ENCODE data around the gene ZW10.
A peak's percentile ranks its signal among the peaks of the same experiment; 100 is the strongest.
"Not testable (repeated sequence)": the region's sequence is repeated elsewhere in the genome, so short reads cannot be mapped to it uniquely, and the experiment has no call there.

Gene ZW10, protein sequence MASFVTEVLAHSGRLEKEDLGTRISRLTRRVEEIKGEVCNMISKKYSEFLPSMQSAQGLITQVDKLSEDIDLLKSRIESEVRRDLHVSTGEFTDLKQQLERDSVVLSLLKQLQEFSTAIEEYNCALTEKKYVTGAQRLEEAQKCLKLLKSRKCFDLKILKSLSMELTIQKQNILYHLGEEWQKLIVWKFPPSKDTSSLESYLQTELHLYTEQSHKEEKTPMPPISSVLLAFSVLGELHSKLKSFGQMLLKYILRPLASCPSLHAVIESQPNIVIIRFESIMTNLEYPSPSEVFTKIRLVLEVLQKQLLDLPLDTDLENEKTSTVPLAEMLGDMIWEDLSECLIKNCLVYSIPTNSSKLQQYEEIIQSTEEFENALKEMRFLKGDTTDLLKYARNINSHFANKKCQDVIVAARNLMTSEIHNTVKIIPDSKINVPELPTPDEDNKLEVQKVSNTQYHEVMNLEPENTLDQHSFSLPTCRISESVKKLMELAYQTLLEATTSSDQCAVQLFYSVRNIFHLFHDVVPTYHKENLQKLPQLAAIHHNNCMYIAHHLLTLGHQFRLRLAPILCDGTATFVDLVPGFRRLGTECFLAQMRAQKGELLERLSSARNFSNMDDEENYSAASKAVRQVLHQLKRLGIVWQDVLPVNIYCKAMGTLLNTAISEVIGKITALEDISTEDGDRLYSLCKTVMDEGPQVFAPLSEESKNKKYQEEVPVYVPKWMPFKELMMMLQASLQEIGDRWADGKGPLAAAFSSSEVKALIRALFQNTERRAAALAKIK

DNA sequence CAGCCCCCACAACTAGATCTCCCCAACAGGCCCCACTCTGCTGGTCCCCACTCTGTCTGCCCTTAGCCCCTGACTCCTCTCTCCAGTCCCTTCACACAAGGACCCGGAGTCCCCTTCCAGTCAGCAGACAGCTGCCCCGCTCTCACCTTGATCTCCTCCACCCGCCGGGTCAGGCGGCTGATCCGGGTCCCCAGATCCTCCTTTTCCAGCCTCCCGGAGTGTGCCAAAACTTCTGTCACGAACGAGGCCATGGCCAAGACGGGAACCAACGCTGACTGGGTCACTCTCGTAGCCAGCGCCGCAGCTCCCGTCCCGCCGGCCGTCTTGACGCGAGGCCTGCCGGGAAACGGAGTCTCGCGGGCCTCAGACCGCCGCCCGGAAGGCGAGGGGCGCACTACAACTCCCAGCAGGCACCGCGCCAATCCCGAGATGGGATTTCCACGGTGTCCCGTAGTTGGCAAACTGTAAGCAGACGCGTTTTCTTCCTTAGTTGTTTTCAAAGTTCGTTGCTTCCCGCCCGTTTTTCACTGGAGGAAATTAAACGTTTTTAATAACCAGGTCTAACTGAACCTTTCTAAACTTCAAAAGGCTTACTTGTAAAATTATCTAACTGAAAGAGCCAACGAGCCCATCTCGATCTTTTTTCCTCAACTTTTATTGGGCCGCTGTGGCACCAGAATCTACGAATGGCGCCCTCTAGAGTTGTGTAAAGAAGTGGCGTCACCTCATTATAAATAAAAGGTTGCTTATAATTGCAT lies at the start of gene ZW10:
Gene ZW10 (minus strand): TSS at position 277 of the 758 bp plus-strand sequence. CDS start 26 bp downstream, at position 251.
- DNase-seq, result peak; percentile 100

DNA sequence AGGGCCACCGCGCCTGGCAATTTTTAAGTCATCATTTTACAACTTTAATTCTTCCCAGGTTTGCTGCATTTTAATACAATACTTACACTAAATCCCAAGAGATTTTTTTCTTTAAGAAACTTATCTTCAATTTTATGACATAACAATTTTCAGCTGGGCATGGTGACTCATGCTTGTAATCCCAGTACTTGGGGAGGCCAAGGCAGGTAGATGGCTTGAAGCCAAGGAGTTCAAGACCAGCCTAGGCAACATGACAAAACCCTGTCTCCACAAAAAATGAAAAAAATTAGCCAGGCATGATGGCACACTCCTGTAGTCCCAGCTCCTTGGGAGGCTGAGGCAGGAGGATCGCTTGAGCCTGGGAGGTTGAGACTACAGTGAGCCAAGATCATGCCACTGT lies 44.9 kb upstream of the ZW10 start:
- DNase-seq, result no peak

DNA sequence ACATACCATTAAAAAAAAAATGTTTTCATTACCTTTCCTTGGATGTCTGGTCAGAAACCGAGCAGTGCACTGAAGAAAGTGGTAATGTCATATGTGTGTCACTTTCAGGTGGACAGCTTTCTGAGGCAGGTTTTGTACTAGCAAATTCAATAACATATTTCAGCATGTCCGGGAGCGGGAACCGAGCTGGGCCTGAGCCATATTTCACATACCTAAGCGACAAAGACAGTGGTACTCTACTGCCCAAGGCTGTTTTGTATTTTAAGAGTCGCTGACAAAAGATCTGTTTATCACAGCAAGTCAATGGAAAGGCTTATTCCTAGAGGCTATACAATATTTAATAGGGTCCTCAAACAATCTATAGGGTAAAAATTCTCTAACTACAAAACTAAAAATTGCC lies 44.1 kb upstream of the ZW10 start:
- no peak for DNase-seq

DNA sequence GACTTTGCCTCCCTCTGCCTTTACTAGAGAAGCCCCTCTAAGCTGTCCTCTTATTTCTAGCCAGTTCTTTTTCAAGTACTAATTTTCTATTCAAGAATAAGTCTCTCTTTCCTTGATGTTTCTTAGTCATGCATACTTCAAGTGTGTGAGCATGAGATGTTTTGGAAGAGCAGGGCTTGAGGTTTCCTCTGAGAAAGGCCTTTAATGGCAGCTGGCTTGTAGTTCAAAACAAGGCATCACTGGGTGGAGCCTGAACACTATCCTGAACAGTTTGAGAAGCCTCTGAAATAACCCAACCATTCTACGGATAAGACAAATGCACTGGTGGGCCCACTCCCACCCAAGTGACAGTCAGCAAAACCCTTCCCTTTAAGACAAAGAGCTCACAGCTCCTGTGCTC lies 43.7 kb upstream of the ZW10 start:
- DNase-seq, result no peak

DNA sequence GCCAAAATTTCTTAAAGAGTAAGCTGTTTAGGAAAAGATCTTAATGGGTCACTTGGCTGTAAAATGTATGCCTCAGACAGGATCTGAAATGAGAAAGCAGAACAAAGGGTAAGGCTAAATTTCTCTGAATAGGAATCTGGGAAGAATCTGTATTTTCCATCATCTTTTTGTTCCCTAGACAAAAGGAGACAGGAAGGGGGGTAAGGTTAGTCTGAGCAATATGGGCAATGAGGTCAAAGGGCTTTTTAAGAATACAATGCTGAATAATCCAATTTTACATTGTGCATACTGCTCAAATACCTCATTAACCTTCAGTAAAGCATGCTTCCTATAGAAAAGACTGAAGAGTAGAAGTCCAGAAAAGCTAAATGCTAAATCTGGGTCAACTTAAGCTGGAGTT lies 40.7 kb upstream of the ZW10 start:
- DNase-seq, result no peak

DNA sequence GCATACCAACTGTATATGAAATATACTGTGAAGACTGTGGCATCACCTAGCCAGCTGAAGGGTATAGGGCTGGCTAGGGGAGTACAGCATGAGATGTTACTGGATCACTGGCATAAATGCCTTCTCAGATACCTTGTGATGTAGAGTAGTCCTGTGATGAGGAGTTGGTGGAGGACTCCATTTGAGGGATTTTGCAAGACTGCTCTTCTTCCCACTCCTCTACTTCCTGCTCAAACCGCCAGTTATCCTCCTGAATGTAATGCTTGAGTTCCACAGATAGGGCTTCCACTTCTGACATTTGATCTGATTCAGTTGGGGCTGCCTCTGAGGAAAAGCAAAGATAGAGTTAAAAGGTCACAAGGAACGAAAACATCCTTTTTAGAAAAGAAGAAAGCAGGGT lies 35.4 kb upstream of the ZW10 start:
- DNase-seq, result no peak

DNA sequence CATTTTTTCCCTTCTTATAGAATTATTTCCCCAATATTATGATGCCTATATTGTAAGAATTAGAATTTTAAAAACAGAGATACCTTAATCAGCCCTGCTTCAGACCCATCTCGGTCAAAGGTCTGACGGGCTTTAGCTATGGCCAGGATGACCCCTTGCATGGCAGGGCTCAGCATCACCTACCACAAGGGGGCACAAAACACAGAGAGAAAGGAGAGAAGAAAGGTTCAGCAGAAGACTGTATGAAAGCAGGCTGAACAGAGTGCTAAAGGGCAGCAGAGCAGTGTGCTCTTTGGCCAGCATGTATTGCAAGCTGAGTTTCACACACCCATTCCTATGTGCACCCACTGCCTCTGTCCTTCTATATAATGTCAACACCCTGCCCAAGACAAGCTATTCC lies 32.9 kb upstream of the ZW10 start:
- peak; percentile 79 for DNase-seq

DNA sequence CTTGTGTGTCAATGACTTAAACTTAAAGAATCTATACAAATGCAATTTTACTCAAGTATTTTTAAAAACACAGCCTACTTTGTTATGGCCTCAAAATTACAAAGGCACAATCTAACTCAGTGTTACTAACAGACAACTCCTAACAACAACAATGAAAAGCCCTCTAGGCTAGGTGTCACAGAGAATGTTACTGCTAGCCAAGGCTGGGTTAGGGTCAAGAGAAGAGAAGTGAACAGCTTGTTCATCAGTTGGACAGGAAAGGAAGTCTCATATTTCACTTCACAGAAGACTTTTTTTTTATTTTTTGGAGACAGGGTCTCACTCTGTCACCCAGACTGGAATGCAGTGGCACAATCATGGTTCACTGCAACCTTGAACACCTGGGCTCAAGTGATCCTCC lies 32.1 kb upstream of the ZW10 start:
- no peak for DNase-seq

DNA sequence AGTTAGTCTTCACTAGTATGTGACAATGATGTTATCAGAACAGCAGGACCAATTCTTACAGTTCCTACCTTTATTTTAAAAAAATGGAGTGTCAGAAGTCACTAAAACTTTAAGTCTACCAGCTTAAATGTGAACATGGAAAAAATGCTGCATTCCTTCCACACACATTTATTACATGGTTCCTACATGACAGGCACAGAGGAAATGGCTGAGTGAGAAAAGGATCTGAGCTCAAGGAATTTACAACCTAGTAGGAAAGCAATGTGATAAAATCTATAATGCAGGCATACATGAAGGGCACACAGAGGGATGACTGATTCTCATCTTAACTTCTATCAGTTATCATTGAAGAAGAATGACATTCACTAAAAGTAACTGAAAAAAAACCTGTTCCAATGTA lies 29.1 kb upstream of the ZW10 start:
- no peak for DNase-seq

DNA sequence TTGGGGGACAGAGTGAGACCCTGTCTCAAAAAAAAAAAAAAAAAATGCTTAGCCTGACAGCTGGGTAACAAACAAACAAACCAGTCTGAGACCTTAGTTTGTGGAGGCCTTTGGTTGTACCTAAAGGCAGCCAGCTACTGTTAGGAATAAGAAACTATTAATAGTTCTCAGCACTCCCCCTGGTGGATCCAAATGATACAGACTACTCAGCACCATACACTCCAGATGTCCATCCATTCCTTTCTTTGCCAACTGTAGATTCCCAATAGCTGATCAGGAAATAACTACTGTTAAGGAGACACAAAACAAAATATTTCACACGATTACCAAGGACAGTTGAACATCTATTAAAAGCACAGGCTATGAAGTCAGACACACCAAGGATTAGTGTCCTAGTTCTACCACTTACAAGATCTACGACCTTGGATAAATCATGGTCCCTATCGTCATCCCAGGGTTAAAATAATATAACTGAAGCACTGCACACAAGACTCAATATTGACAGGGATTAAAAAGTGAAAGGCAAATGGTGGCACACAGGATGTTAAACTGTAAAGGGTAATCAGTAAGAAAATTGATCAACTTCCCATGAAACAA lies 23.3 kb upstream of the ZW10 start:
- DNase-seq, result peak; percentile 70

DNA sequence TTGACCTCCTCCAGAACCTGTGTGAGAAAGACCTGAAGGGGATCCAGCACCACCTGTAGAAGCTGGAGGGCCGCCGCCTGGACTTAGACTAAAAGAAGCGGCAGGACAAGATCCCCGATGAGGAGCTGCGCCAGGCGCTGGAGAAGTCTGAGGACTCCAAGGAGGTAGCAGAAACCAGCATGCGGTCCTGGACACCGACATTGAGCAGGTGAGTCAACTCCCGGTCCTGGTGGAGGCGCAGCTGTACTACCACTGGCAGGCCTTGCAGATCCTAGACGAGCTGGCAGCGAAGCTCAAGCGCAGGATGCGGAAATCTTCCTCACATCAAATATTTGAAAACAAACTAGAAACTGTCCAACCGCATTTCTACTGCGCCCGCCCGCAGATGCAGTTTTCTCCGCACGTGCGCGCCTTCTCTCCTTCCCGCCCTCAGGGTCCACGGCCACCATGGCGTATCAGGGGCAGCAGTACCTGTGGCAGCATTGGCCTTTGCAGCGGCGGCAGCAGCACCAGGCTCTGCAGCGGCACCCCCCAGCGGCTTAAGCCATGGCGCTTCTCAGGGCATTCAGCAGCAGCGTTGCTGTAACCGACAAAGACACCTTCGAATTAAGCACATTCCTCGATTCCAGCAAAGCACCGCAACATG lies 16.3 kb upstream of the ZW10 start:
- no peak for DNase-seq

DNA sequence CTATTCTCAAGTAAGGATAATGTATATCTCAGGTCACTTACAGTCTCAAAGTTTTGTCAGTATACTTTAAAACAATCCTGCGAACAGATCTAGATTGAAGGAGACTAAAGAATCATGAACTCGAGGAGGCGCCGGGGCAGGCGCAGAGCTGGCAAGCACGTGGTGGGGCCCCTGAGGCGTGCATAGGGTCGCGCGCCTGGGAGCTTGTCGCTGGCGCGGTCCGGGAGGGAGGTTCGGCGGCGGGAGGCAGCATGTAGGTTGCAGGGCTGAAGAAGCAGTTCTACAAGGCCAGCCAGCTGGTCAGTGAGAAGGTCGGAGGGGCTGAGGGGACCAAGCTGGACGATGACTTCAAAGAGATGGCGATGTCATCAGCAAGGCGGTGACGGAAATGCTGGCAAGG lies 15.5 kb upstream of the ZW10 start:
- not testable (repeated sequence) for DNase-seq

DNA sequence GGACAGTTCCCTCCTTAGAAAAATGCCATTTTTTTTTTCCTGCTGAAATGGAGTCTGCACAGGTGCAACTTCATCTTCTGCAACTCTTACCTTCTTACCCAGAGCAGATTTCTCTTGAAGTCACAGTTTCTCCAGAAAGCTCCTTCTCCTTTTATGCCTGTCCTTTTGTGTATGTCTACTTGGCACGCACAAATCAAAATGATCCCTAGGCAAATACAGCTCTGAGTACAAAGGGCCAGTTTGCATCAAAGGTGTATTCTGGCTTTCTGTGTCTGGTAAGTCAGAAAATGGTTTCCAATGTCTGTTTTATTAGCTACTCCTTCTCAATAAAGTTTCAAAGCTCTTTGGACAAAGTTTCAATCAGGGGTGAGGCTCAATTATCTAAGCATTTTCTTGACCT lies 8.6 kb upstream of the ZW10 start:
- DNase-seq, result no peak

DNA sequence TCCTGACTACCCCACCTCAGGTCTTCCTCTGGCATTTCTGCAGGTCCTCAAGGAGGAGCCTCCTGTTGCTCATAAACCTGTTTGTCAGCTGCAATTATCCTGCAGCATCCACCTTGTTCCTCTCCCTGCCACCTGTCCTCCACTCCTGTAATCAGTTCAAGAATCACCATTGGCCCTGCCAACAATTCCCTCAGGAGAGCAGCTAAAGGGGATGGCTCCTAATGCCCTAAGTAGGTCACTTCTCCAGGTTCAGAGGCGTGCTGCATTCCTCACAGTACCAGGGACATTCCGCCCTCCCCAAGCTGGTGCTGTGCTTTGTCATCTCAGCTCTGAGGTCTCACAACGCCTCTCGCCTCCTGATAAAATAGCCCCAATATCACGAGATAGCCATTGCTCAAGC lies 8.2 kb upstream of the ZW10 start:
- no peak for DNase-seq

DNA sequence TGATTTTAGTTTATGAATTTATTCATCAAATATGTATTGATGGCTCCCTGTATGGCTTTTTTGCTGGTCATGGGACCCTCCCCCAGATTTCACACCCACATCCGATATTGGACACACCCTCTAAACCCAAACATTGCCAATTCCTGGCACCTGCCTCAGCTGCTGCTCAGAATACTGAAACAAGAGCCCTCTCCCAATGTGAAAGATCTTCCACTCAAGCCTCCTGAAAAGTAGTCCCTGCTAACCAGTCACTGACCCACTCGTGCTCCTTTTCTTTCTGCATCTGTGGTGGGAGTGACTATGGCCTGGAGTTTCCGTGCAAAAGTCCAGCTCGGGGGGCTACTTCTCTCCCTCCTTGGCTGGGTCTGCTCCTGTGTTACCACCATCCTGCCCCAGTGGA lies 6.0 kb upstream of the ZW10 start, which contains the start of gene CLDN25:
Gene CLDN25 (plus strand): TSS at position 301 of the 400 bp plus-strand sequence. CDS start 0 bp downstream, at position 301.
- no peak for DNase-seq

DNA sequence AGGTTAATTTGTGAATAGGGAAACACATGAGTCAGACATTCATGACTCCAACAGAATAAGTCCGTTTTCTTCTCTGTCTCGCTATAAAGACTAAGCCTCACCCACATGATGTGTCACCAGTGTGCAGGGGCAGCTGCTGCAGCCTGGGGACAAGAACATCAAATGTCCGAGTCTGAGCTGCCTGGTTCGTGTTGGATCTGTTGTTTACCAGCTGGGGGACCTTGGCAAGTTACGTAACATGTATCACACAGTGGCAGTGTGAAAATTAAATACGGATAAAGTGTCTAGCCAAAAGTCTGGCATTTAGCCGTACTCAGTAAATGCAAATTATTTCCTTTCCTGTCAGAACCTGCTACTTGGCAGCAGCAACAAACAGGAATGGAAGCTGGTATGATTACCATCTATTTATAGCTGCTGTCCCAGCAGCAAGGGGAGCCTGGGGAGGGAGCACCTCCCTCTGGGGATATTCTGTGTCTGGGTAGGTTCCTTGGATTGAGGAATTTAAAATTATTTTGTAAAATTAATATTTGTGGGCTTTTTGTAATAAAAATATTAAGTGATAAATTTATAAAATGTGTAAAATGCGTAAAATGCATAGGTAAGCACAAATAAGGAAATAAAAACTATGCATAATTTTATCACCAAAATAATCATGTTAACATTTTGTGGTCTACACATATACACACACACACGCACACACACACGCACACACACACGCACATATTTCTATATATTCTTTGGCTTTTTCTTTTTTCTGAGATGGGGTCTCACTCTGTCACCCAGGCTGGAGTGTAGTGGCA lies 4.8 kb upstream of the ZW10 start:
- peak; percentile 79 for DNase-seq

DNA sequence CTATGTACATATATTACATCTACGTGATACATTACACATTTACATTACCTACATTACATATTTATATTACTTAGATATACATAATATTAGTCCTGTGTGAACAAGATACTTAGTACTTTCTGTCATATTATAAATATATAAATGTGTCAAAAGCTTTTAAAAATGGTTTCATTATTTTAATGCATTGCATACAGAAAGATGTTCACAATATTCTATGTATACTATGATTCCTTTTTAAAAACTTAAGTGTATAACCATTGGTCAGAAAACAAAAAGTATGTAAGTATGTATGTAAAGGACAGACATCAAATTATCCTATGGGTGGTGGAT lies 647 bp upstream of the ZW10 start:
- DNase-seq, result no peak

DNA sequence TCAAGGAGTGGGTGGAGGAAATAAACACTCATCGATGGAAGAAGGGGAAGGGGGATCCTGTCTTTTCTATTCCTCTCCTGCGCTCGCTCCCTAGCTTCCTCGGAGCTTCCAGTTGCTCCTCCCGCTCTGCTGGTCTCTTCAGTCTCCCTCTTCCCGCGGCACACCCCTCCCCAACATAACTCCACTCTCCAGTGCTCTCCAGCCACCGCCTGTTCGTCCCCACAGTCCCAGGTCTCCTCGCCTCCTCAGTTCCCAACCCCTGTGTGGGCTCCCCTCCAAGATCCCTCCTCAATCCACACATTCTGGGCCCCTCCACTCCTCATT lies 438 bp downstream of the ZW10 start:
- peak; percentile 70 for DNase-seq

DNA sequence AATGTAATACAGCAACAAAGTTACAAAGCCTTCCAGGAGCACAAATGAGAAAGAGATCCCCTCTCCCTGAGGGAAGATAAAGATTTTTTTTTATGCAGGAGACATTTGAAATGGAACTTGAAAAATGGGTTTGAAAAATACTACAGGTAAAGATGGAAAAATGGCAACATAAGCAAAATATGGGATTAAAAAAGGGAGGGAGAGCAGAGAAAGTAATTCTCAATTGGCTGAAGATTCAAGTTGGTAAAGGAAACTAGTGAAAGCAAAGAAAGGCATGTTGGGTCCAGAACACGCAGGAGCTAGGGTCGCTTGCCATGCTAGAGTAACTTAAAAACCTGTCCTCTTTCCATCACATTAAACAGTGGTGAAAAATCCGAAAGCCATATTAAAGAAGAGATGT lies 1.5 kb downstream of the ZW10 start:
- DNase-seq, result no peak

DNA sequence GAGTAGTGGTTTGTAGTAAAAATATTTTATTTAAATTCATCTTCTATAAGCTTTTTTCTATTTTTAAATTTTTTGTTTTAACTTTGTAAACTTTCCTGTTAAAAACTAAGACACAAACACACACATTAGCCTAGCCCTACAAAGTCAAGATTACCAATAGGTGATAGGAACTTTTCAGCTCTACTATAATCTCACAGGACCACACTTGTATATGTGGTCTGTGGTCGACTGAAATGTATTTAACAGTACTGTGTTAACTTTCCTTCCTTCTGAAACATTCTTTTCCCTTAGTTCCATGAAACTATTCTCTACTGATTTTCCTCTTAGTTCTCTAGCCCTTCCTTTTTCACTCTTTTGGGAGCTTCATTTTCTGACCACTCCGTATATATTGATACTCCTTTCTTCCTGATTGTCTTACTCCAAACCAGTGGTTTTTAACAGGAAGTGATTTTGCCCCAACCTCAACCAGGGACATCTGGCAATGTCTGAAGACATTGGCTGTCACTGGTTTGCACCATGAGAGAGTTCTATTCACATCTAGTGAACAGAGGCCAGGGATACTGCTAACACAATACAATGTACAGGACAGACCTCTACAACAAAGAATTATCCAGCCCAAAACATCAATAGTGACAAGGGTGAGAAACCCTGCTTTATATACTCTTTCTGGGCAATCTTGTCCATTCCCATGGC lies 8.8 kb downstream of the ZW10 start:
- no peak for DNase-seq

DNA sequence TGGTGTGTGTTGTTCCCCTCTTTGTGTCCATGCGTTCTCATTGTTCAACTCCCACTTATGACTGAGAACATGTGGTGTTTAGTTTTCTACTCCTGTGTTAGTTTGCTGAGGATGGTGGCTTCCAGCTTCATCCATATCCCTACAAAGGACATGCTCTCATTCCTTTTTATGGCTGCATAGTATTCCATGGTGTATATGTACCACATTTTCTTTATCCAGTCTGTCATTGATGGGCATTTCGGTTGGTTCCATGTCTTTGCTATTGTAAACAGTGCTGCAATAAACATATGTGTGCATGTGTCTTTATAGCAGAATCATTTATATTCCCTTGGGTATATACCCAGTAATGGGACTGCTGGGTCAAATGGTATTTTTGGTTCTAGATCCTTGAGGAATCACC lies 10.5 kb downstream of the ZW10 start:
- DNase-seq, result not testable (repeated sequence)

Measured in NCI-H526 treated with DMSO at 0.1 percent for 48 hours (cell line).